Loucy (cell line): ENCODE measurements around the gene LPP.

ENCODE experiments used
- H2AFZ ChIP-seq: fragments of 200-600 bp; sonication (generic); 2 replicates; pipeline ENCODE4 v1.6.0; 2016; ENCODE audit warnings: antibody characterized with exemption, mild to moderate bottlenecking, low read length, moderate library complexity
- H3F3A ChIP-seq: fragments of 200-600 bp; 2 replicates; pipeline ENCODE4 v1.6.0; 2016; ENCODE audit warnings: antibody characterized with exemption, low read depth, mild to moderate bottlenecking
- H3K27me3 ChIP-seq: fragments of 200-600 bp; sonication (generic); 2 replicates; pipeline ENCODE4 v1.6.1; 2014; ENCODE audit warnings: low read length, mild to moderate bottlenecking; ENCODE audit not compliant: insufficient read depth, poor library complexity, severe bottlenecking
- H3K36me3 ChIP-seq: fragments of 200-600 bp; sonication (generic); 2 replicates; pipeline ENCODE4 v1.6.1; 2016; ENCODE audit warnings: low read length; ENCODE audit not compliant: insufficient read depth
- H3K4me1 ChIP-seq: fragments of 200-600 bp; sonication (generic); 2 replicates; pipeline ENCODE4 v1.5.1; 2014; ENCODE audit warnings: low read length, mild to moderate bottlenecking; ENCODE audit not compliant: insufficient read depth, poor library complexity, severe bottlenecking
- H3K4me2 ChIP-seq: fragments of 200-600 bp; sonication (generic); 2 replicates; pipeline ENCODE4 v1.6.0; 2014; ENCODE audit warnings: antibody characterized with exemption, low read length, low read depth, mild to moderate bottlenecking; ENCODE audit not compliant: poor library complexity, severe bottlenecking
- H3K4me3 ChIP-seq: fragments of 200-600 bp; sonication (generic); 2 replicates; pipeline ENCODE4 v1.5.1; 2014; ENCODE audit warnings: low read length, mild to moderate bottlenecking, mixed read lengths; ENCODE audit not compliant: poor library complexity, severe bottlenecking
- H3K79me2 ChIP-seq: fragments of 200-600 bp; sonication (generic); 2 replicates; pipeline ENCODE4 v1.6.1; 2014; ENCODE audit warnings: low read length; ENCODE audit not compliant: insufficient read depth
- H3K9ac ChIP-seq: fragments of 200-600 bp; sonication (generic); 2 replicates; pipeline ENCODE4 v1.6.0; 2014; ENCODE audit warnings: mild to moderate bottlenecking, low read depth, low read length, moderate library complexity; ENCODE audit not compliant: poor library complexity, severe bottlenecking
- H3K9me2 ChIP-seq: fragments of 200-600 bp; sonication (generic); replicated peaks from 2 replicates; pipeline ENCODE4 v1.6.1; 2016; ENCODE audit warnings: low read depth, low read length, mixed read lengths
- H3K9me3 ChIP-seq: fragments of 200-600 bp; sonication (generic); 2 replicates; pipeline ENCODE4 v1.6.1; 2014; ENCODE audit warnings: mild to moderate bottlenecking, antibody characterized with exemption, low read length, low read depth; ENCODE audit not compliant: insufficient read depth
- H4K20me1 ChIP-seq: fragments of 200-600 bp; sonication (generic); 2 replicates; pipeline ENCODE4 v1.6.0; 2014; ENCODE audit warnings: antibody characterized with exemption, low read length, mild to moderate bottlenecking; ENCODE audit not compliant: insufficient read depth, poor library complexity, severe bottlenecking
- EZH2phosphoT487 ChIP-seq: fragments of 200-600 bp; IDR thresholded peaks from 2 replicates; pipeline ENCODE4 v1.6.1; 2018; ENCODE audit warnings: antibody characterized with exemption, mild to moderate bottlenecking, moderate library complexity, borderline replicate concordance
- TF ChIP-seq, protein P1 (sequence below): fragments of 200-600 bp; sonication (generic); conservative IDR thresholded peaks from 2 replicates; pipeline ENCODE4 v1.5.1; 2014; ENCODE audit warnings: mild to moderate bottlenecking, antibody characterized with exemption, low read length

Gene LPP

DNA sequence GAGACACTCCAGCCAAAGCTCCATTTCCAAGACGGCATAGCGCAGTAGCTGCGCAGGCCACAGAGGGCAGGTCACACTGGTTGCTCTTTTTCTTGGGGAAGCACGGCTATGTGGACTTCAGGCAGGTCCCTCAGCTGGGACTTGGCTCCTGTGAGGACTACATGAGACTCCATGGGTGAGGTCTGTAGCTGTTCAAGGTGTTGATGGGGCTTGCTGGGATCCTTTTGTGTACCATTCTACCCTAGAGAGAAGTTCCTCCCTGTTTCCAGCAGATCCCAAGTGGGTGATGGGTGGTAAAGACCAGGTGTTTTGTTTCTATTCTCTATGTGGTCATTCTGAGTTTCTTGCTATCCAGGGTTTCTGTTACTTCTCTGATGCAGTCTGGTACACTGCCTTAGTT lies 183.3 kb downstream of the LPP start:
- H3F3A ChIP-seq: 0 out of 2 replicates have a peak, but pooled peaks cover 6% of the 10 kb centered on the region
- H3K4me1 ChIP-seq: peaks cover 65% of the 10 kb centered on the region
- no peaks in the 10 kb centered on the region for H3K9me2 ChIP-seq
- no peaks in the 10 kb centered on the region for H3K9me3 ChIP-seq
- H3K4me3 ChIP-seq: no peak overlapping the region
- H3K4me2 ChIP-seq: no peak overlapping the region
- no peak overlapping the region for H3K9ac ChIP-seq
- H3K36me3 ChIP-seq: no peaks in the 10 kb centered on the region
- TF ChIP-seq, protein P1, sequence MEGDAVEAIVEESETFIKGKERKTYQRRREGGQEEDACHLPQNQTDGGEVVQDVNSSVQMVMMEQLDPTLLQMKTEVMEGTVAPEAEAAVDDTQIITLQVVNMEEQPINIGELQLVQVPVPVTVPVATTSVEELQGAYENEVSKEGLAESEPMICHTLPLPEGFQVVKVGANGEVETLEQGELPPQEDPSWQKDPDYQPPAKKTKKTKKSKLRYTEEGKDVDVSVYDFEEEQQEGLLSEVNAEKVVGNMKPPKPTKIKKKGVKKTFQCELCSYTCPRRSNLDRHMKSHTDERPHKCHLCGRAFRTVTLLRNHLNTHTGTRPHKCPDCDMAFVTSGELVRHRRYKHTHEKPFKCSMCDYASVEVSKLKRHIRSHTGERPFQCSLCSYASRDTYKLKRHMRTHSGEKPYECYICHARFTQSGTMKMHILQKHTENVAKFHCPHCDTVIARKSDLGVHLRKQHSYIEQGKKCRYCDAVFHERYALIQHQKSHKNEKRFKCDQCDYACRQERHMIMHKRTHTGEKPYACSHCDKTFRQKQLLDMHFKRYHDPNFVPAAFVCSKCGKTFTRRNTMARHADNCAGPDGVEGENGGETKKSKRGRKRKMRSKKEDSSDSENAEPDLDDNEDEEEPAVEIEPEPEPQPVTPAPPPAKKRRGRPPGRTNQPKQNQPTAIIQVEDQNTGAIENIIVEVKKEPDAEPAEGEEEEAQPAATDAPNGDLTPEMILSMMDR: no peak
- no peak for TF ChIP-seq EZH2phosphoT487
- no peaks in the 10 kb centered on the region for H4K20me1 ChIP-seq
- no peak overlapping the region for H2AFZ ChIP-seq
- H3K79me2 ChIP-seq: peaks cover 33% of the 10 kb centered on the region
- no peaks in the 10 kb centered on the region for H3K27me3 ChIP-seq

GRCh38 chr3:188338086-188338485 lies 184.1 kb downstream of the LPP start:
- Histone ChIP-seq H3K4me2 (no peak overlapping the region), H3K4me3 (no peak overlapping the region), H3K79me2 (peaks cover 33% of the 10 kb centered on the region), H4K20me1 (no peaks in the 10 kb centered on the region), H2AFZ (no peak overlapping the region), H3K36me3 (no peaks in the 10 kb centered on the region), H3K9me3 (no peaks in the 10 kb centered on the region), H3F3A (0 out of 2 replicates have a peak, but pooled peaks cover 6% of the 10 kb centered on the region), H3K4me1 (peaks cover 65% of the 10 kb centered on the region), H3K27me3 (no peaks in the 10 kb centered on the region), H3K9me2 (no peaks in the 10 kb centered on the region), H3K9ac (no peak overlapping the region)
- no peak for TF ChIP-seq EZH2phosphoT487
- TF ChIP-seq, protein P1: no peak

GRCh38 chr3:188339410-188340295 lies 185.7 kb downstream of the LPP start:
- Histone ChIP-seq H3K9me3 (no peaks in the 10 kb centered on the region), H2AFZ (no peak overlapping the region), H3K4me1 (peaks cover 57% of the 10 kb centered on the region), H3K79me2 (peaks cover 31% of the 10 kb centered on the region), H3F3A (0 out of 2 replicates have a peak, but pooled peaks cover 6% of the 10 kb centered on the region), H3K9me2 (no peaks in the 10 kb centered on the region), H3K4me2 (no peak overlapping the region), H3K36me3 (no peaks in the 10 kb centered on the region), H3K4me3 (no peak overlapping the region), H3K9ac (no peak overlapping the region), H3K27me3 (no peaks in the 10 kb centered on the region), H4K20me1 (no peaks in the 10 kb centered on the region)
- TF ChIP-seq EZH2phosphoT487: no peak
- TF ChIP-seq, protein P1: no peak
